D341Med (cell line): ENCODE data around the gene RAP1B.

Source experiments
- DNase-seq: peaks from one replicate; pipeline ENCODE4 v3.0.0; 2012; ENCODE audit warnings: low spot score

RAP1B gene

DNA sequence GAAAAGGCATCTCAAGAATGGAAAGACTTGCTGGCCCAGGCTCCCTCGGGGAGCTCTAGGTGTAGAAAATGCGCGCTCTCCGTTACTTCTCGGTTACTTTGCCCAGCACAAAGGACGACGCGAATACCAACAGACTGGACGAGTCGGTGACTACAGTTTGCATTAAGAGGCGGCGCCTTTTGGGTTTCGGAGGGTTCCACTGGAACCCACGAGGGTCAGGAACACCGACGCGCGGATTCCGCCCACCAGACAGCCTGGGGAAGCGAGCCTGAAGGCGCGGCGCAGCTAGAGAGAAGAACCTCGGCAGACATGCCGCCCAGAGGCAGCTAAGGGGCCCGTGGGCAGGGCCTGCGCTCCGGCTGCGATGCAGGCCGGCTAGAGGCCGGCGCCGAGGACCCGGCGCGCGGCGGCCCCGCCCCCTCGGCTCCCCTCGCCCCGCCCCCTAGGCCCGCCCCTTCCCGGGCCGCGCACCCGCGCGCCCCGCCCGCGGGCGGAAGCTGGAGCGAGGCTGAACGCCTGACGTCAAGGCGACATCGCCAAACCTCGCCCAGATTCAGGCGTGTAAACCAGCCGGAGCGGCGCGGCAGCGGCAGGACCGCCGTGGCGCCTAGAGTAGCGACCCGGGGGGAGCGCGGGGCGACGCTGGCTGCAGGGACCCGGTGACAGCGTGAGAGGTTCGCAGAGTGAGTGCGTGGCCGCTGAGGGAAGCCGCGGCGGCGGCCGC is at the start of gene RAP1B:
Gene RAP1B, plus strand, starts transcription at position 530 of the 724 bp plus-strand sequence. CDS start 37,826 bp downstream, outside the sequence.
- DNase-seq = peak; percentile 99

DNA sequence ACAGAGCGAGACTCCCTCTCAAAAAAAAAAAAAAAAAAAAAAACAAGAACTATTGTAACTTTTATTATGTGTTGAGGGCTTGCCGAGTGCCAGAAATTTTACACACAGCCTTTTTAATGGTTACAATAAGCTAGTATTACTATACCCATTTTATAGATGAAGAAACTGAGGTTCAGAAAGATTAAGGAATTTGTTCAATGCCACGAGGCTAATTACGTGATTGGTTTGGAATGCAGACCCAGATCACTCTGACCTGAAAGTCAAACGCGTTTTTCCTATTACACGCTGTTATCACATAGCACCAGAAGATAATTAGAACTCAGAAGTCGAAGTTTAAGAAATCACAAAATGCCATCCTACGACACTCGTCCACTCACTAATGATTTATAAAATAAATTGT is 48.9 kb upstream of the RAP1B start:
- no peak for DNase-seq

DNA sequence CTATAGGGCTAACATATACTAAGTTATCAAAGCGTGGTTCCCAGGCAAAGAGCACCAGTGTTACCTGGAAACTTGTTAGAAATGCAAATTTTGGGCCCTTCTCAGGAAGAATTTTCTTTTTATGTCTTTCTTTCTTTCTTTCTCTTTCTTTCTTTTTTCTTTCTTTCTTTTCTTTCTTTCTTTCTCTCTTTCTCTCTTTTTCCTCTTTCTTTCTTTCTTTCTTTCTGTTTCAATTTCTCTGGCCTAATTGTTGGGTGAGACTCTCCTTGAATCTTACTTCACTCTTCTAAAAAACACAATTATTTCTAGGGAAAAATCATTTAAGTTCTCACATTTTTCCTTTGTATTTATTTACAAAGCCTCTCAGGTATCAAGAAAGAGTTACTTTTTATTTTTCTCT is 46.5 kb upstream of the RAP1B start:
- no peak for DNase-seq

DNA sequence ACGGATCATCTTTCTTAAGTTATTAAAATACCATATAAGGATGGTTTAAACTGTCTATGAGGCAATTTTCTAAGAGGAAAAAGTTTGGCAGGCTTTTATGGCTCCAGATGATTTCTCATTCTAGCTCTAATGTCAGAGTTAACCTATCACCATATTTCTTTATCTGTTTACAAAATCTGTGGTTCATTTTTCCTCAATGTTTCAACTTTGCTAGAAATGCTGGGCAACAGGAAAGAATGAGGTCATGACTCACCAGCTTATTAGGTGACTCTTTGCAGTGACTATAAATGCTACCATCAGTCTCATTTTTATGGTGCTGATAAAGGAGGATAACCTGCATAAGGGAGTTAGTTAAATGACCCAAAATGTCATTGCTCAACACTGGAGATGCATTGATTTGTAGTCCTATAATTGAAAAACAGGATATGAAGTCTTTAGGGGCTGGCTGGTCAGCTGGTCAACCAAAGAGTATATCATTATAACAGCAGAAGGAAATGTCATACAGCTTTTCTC is 45.3 kb upstream of the RAP1B start:
- DNase-seq = no peak

DNA sequence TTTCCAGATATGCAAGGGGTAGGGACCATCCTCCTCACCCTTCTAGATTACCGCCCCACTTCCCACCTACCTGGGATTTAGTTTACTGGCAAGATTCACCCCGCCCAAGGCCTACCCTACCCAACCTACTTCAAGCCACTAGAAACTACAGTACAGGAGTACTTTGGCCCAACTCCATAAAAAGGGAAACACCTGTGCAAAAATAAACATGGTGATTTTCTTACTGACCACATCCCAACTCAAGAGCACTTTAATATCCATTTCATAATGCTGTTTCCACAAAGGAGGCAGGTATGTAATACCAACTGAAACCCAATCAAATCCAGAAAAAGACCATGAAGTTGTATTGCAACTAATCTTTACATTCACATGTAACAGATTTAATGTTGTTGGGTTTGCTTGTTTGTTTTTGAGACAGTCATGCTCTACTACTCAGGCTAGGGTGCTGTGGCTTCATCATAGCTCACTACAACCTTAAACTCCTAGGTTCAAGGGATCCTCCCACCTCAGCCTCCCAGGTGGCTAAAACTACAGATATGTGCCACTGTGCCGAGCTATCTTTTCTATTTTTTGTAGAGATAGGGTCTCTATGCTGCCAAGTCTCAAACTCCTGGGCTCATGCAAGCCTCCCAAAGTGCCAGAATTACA is 41.7 kb upstream of the RAP1B start:
- no peak for DNase-seq

DNA sequence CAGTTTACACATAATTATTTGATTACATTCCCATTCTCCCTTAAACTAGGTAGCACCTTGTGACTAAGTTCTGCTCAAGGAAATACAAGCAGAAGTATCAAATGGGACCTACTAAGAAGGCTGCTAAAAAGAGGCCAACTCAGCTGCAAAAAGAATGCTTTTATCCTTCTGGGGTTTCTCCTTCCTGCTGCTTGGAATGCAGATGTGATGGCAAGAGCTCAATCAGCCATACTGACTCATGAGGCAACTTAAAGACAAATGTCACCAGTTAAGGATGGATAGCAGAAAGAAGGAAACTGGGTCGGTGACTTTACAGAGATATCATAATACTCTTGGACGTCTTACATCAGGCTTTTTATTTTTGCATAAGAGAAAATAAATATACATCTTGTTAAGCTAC is 38.0 kb upstream of the RAP1B start:
- no peak for DNase-seq

DNA sequence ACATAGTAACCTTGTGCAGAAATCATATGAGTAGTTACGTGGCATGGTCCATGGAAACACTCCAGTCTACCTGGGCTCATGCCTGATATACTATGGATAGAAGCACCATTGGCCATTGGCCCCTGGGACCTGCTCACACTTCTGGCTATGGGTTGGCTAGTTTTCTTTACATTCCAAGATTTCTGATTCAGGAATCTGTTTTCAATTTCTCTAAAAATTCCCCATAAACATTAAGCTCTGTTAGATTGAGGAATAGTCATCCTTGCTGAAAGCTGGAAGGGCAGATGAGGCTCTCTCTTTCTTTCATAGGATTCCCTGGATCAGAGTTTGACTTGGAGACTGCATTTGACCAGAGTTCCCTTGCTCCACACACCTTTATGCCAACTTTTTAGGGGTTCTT is 37.3 kb upstream of the RAP1B start:
- no peak for DNase-seq

DNA sequence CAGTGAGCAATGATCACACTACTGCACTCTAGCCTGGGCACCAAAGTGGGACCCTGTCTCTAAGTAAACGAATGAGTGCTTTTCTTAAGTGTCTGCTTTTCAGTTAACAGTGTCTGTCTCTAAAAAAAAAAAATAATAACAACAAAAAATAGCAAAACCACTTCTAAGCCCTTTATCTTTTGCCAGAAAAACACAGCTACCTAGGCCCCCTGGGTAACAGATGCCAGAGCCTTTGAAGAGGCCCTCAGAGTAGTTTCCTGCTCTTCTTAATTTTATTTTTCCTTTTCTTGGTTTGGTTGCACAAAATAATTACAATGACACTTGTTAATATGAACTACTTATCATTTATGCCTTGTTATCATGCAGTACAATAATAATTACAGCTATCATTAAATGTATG is 32.8 kb upstream of the RAP1B start:
- DNase-seq = no peak

DNA sequence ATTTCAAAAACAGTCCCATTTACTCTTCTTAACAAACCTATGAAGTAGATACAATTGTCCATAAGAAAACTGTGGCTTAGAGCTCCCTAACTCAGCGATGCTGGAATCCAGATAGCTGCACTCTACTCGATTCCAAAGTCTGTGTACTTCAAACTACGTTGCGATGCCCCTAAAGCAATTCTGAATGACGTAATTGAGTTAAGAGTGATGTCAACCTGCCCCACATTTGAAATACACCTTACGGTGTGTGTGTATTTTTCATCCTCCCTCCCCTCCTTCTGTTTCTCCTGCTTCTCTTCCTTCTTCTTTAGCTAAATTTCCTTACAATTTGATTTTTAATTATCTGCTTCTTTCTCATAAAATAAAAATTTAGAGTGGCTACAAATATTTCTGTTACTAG is 31.9 kb upstream of the RAP1B start:
- DNase-seq = no peak

DNA sequence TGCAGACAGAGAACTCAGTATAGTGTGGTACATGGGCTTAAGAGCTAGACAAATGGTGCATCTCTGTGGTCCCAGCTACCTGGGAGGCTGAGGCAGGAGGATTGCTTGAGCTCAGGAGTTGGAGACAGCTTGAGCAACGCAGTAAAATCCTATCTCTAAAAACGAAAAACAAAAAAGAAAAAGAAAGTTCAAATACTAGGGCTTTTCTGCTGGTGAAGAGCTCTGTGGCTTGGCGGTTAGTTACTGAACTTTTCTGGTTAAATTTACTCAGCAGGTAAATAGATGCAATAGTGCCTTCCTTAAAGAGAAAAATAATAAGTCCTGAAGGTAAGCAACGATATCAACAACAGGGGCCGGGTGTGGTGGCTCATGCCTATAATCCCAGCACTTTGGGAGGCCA is 31.4 kb upstream of the RAP1B start:
- DNase-seq = no peak

DNA sequence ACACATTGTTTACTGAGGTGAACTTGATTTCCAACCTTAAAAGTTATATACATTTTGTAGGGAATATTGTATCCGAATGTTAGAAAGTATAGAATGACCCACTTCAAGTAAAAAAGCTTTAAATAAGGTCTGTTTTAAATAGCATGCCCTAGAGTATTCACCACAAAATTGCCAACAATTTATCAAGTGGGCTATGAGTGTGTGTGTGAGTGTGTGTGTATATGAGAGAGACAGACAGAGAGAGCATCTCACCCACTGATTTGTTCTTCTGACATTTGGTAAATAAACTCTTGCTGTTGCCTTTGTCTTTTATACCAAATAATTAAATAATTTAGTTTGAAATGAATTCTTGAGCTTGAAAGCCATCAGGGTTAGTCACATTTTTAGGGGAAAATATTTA is 29.8 kb upstream of the RAP1B start:
- no peak for DNase-seq

DNA sequence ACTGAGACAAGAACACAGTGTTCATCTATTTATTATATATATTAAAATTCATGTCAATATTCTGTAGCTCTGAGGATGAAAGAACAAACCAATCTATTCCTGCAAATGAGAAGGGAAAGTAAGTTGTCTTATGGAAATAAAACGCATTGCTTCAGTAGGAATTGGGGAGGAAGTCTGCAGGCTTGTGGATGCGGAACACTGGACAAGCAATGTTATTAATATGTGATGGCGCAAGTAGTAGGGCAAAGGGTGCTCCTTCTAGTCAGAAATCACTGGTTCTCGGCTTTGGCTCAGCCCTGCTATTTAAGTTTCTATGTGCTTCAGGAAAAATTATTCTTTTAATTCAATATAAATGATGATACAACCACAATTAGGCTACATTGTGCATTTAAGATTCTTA is 28.8 kb upstream of the RAP1B start:
- no peak for DNase-seq

DNA sequence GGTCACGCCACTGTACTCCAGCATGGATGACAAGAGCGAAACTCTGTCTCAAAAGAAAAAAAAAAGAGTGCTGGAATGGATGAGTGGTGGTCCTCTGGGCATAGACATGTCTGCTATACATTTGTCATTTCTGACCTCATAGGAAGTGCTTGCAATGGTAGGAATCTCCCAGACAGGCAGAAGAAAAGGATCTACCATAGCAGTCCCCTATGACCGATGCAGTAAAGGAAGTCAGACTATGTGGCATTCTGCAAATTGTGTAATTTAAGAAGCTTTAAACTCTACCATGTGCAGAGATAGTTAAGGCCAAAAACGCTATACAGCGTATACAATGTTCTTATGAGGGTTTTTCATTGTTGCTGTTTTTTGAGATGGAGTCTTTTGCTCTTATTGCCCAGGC is 24.7 kb upstream of the RAP1B start:
- DNase-seq = no peak

DNA sequence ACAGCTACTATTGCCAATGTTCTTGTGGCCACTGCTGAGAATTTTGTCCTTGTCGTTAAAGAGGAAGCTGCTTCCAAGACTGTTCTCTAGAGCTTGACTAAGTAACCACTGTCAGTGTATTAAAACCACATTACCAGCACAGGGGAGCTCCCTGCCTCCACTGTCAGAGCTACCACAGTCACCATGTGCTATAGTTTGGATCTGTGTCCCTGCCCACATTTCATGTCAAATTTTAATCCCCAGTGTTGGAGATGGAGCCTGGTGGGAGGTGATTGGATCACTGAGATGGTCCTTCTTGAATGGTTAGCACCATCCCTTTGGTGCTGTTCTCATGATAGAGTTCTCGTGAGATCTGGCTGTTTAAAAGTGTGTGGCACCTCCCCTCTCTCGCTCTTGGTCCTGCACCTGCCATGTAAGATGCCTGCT is 23.2 kb upstream of the RAP1B start:
- no peak for DNase-seq

DNA sequence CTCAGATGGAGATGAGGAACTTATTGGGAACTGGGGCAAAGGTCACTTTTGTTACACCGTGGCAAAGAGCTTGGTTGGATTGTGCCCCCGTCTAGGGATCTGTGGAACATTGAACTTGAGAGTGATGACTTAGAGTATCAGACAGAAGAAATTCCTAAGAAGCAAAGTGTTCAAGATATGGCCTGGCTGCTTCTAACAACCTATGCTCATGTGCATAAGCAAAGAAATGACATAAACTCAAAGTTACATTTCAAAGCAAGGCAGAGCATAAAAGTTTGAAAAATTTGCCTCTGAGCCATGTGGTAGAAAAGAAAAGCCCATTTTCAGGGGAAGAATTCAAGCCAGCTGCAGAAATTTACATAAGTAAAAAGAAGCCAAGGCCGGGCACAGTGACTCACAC is 21.5 kb upstream of the RAP1B start:
- no peak for DNase-seq

DNA sequence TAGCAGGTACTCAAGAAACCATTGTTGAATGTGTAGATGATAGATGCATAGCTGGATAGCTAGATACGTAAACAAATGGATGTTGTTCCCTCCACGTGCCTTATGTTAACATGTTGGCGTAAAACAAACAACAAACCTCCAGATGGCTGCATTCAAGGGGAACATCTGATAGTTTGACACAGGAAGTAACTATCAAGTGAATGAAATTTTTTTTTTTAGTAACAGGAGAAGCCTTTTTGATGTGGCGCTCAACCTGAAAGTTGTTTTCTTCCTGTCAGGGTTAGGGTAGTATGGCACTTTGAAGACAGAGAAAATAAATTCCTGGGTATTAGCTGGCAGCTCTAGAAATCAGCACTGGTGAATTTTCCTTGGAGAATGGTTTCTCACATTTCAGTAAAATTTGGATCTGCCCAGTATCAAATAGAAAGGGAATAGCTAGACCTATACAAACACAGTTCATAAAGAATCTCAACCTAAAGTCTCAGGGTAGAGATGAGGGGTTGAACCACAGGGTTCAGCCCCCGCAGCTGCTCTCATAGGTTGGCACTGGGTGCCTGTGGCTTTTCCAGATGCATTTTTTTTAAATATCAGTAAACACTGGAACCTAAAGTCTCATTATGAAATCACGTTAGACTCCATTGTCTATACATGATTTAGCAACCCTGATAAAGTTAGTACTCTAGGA is 18.8 kb upstream of the RAP1B start:
- no peak for DNase-seq

DNA sequence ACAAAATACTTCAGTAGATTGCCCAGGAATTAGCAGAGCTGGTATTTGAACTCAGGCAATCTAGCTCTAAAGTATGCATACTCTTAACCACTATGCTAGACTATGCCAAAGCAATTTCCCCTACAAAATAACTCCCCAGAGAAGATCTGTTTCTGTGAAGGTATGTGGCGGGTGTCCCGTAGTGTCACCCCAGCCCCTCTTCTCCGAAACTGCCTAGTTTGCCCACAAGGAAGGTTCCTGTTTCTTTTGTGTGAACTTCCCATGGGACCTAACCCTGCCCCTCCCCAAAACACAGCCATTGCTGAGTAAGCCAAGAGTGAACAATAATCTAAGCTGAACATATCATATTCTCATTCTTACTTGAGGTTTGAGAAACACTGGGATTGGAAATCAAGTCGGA is 15.5 kb upstream of the RAP1B start:
- no peak for DNase-seq

DNA sequence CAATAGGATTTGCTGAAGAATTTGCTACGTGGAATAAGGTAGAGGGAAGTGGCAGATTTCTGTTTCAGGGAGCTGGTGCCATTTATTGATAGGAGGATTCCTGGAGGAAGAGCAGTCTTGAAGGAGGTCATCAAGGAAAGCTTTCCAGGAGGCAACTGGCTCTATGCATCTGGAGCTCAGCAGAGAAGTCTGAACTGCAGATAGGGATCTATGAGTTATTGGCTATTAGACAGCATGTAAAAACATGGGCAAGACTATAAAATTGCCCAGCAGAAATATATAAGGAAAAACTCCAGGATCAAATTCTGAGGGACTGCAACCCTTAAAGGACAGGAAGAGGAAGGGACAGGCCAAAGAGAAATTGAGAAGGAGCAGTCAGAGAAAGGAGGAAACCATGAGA is 8.9 kb upstream of the RAP1B start:
- no peak for DNase-seq

DNA sequence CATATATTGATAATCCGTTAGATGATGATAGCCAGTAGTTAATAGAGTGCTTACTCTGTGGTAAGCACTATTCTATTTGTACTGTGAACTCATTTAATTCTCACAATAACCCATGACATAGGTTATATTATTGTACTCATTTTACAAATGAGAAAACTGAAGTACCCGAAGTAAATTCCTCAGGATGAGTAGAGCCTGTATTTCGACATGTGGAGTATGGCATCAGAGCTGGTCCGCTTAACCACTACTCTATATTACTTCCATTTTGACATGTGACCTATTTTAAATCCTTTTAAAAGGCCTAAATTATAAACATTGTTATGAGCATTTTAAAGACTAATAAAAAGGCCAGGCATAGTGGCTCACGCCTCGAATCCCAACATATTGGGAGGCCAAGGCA is 8.0 kb upstream of the RAP1B start:
- DNase-seq = no peak

DNA sequence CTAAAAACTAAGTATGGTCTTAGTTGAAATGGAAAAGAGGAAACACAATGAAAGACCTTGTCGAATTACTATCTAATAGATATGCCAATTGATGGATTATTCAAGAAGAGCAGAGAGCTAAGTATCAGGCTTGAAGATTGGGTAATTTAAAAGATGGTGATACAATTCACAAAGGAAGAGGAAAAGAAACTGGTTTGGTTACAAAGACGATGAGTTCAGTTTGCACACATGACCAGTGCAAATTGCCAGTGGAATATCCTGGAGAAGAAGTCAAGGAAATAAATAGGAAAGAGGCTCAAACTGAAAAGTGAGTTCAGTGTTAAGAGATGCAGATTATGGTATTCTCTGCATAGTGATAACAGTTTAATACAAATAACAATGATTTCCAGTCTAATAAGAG is 2.5 kb upstream of the RAP1B start:
- DNase-seq = no peak

DNA sequence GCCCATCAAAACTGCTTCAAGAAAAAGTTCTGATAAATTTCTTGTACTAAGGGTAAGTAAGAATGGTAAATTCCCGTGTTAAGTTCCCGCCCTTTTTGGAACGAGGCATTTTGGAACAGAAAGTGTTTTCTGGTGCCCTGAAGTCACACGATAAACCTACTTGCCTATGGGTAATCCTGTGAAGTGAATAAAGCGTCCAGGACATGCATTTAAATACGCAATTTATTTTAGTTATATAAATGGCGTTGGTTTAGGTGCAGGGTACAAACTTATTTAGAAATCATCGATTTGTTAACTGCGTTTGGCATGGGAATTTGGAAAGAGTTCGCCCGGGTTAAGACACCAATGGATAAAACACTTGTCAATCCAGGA is 715 bp upstream of the RAP1B start:
- DNase-seq = no peak

DNA sequence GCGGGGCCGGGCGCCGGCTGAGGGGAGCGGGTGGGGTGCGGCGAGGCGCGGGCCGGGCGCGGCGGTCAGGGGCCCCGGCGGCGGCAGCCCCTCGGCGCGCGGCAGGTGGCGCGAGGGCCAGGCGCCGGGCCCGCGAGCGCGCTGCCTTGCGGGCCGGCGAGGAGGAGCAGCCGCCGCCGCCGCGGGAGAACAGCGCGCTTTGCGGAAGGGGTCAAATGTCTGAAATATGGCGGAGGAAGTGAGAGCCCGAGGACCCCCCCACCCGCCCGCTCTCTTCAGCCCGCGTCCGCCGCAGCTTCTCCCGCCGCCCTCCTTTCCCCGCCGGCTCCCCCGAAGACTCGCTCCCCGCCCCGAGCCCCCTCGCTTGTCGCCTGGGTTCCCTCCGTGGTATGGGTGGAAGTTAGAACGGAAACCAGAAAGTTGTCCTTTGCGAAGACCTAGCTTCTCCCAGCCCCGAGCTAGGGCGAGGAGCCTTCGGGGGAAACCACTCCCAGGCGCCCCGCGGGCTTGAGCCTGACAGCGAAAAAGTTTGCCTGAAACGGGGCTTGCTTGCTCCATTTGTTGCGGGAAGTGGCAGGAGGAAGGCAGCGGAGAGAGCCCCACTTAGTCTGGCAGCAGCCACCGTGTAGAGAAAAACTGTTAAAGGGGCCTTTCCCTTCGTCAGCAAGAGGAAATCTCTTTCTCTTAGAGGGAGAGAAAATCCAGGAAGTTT is 551 bp downstream of the RAP1B start:
- peak; percentile 86 for DNase-seq

DNA sequence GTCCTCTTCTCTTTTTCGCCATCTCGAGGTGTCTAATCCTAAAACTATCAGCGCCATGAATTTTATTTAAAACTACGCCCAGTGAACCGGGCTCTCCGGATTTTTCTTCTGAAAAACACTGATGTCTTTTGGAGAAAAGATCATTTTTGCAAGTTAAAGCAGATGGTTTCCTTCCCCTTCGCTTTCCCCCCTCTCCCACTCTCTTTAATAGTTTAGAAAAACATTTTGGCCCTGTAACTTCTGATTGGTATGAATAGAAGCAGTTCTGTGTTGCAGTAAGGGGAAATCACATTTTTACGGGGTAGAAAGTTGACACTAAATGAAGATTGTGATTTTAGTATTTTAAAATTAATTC is 1.1 kb downstream of the RAP1B start:
- no peak for DNase-seq
